NCI-H2029 (cell line): ENCODE measurements around the gene DVL2.

ENCODE experiments used
- DNase-seq: peaks from one replicate; lab custom pipeline; 2025; lab: John Stamatoyannopoulos, UW

DVL2 gene

DNA sequence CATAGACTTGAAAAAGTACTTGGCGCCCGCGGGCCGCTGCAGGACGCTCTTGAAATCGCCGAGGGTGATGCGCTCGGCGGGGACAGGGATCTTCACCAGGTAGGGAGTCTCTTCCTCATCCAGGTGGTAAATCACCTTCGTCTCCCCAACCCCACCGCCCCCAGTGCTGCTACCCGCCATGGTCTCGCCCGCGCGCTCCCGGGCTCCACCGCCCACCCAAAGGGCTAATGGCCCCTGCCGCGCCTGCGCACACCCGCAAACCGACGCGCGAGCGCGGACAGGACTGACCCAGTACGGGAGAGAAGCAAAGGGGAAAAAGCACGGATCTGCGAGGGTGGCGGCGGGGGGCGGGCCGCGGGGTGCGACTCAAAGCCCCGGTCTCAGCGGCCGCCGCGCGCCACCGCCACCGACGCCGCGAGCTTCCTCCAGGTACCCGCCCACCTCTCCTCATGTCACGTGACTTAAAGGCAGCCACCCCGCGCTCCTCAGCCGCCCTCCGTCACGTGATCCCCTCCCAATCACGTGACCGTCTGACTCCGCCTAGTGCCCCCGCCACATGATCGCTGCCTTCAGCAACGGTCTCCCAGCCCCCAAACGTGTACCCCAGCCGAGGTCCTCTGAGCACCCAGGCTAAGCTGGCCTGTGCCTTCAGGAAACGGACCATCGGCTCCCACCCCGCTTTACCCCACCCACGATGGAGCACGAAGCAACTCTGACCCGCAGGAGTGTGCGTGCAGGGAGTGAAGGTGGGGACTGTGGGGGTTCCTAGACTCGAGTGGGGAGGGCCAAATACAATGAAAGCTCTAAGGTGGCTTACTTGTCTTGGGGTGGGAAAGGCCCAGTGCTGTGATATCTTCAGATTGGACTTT is at the start of gene DVL2:
Gene DVL2 (minus strand): TSS at position 435 of the 869 bp plus-strand sequence. CDS start 255 bp downstream, at position 180.
- peak; percentile 78 for DNase-seq

DNA sequence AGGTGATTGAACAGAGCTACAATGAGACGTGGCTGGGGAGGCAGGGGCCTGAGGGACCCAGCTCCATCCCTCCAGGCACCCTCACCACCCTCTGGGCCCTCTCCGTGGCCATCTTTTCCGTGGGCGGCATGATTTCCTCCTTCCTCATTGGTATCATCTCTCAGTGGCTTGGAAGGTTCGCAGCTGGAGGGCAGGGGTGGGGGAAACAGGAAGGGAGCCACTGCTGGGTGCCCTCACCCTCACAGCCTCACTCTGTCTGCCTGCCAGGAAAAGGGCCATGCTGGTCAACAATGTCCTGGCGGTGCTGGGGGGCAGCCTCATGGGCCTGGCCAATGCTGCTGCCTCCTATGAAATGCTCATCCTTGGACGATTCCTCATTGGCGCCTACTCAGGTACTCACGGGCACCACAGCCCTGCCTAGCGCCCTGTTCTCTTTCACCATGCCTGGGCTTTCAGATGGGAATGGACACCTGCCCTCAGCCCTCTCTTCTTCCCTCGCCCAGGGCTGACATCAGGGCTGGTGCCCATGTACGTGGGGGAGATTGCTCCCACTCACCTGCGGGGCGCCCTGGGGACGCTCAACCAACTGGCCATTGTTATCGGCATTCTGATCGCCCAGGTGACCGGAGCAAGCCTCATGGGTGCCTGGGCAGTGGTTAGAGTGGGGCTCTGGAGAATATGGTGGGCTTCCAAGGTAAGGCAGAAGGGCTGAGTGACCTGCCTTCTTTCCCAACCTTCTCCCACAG is 49.3 kb upstream of the DVL2 start:
- no peak for DNase-seq

DNA sequence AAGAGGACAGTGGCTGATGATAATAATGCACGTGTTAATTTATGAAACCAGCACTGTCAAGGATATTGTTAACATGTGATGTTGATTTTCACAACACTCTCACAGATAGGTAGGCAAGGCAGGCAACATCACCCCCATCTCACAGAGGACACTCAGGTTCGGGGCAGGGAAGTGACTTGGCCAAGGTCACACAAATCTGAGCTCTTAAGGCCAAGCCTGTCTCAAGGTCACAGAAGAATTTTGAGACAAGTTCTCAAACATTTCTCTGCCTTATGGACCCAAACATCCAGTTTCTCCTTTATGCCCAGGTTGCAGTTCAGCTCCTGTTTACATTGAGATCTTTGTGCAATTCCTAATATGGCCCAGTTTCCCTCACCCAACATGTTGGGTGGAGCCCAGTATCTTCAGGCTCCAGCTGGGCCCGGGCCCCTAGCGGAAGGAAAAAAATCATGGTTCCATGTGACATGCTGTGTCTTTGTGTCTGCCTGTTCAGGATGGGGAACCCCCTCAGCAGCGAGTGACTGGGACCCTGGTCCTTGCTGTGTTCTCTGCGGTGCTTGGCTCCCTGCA is 48.5 kb upstream of the DVL2 start:
- DNase-seq, result no peak

DNA sequence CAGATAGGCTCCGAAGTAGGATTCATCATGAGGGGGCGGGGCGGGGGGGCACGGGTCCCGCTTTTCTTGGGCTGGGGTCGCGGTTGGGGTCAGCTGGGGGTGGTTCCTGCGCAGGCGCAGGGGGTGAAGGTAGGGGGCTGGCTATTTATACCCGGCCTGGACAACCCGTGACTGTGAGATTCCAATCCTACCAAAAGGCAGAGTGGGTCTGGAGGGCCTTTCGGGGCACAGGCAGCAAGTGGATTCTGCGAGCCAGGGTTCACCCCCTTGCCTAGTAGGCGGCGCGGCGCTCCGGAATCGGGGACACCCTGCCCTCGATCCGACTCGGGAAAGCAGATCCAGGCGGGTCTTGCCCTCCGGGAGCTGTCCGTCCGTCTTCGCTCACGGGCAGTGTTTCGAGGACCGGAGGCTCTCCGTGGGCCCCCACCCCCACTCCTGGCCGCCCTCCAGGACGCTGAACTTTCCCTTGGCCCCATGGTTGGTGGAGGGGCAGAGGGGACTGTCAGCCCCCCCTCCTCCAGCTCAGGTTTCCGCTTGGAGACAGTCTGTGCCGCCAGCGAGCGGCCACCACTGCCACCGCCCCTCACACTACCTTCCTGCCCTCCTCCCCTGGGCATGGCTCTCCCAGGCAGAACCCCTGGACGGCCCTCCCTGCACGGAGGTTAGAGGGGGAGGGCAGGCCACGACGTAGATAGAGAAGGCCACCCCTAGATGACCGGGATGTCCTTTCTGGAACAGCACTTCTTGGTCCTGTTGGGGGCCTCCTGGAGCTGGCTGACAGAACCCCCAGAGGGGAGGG is 47.8 kb upstream of the DVL2 start:
- DNase-seq, result no peak

DNA sequence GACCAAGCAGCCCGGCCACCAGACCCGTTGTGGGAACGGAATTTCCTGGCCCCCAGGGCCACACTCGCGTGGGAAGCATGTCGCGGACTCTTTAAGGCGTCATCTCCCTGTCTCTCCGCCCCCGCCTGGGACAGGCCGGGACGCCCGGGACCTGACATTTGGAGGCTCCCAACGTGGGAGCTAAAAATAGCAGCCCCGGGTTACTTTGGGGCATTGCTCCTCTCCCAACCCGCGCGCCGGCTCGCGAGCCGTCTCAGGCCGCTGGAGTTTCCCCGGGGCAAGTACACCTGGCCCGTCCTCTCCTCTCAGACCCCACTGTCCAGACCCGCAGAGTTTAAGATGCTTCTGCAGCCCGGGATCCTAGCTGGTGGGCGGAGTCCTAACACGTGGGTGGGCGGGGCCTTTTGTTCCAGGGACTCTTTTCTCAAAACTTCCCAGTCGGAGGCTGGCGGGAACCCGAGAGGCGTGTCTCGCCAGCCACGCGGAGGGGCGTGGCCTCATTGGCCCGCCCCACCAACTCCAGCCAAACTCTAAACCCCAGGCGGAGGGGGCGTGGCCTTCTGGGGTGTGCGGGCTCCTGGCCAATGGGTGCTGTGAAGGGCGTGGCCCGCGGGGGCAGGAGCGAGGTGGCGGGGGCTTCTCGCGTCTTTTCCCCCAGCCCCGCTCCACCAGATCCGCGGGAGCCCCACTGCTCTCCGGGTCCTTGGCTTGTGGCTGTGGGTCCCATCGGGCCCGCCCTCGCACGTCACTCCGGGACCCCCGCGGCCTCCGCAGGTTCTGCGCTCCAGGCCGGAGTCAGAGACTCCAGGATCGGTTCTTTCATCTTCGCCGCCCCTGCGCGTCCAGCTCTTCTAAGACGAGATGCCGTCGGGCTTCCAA is 47.0 kb upstream of the DVL2 start, which contains the start of gene SLC2A4:
Gene SLC2A4 (plus strand): TSS at position 645 of the 879 bp plus-strand sequence. CDS start 217 bp downstream, at position 862.
- DNase-seq, result peak; percentile 66

DNA sequence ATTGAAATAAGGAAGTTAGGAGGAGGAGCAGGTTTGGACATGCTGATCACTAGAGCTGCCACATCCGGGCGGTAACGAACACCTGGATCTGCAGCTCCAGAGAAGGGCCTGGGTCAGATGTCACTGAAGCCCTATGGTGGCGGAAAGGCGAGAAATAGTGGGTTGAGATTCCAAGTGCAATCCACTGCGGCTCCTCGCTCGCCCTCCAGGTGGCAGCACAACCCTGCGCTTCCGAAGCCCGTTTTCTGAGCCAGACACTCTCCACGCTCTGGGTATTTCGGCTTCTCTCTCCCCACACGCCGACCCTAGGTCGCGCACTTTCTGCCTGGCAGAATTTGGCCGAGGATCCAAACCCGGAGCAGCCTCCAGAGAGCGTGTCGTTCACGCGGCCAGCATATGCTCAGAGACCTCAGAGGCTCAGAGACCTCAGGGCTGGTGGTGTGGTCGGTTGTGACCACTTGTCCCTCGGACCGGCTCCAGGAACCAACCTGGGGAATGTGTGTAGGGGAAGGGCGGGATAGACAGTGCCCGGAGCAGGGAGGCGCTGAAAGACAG is 46.3 kb upstream of the DVL2 start:
- peak; percentile 31 for DNase-seq

DNA sequence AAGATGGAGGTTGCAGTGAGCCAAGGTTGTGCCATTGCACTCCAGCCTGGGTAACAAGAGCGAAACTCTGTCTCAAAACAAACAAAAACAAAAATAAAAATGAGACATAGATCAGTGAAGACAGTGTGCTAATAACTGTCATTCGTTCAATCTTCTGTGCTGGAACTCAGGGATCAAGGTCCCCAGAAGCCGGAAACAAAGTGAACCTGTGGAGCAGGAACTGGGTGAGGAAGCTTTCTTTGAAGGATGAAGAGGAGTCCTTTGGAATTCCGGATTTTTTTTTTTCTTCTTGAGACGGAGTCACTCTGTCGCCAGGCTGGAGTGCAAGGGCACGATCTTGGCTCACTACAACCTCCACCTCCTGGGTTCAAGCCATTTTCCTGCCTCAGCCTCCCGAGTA is 45.1 kb upstream of the DVL2 start:
- DNase-seq, result no peak

DNA sequence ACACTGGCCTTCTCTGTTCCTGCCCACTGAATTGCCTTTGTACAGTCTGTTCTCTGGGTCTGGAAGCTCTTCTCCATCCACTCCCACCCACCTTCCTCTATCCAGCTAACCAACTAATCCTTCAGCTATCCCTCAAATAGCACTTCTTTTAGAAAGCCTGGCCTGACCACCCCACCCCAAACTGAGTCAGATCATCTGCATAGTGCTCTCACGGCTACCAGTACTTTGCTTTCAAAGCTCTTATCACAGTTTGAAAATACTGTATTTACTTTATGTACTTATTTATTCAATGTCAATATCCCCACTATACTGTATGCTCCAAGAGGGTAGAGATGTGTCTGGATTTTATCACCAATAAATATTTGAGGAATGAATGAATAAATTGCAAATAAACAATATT is 32.5 kb upstream of the DVL2 start:
- no peak for DNase-seq

DNA sequence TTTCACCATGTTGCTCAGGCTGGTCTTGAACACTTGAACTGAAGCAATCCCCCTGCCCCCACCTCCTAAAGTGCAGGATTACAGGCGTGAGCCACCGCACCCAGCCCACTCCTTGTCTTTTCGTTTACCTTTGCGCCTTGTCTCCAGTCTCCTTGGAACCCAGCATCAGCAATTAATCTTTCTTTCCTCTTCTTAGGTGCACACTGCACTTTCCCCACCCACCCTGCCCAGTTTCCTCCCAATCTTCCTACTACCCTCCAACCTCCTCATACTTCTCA is 29.4 kb upstream of the DVL2 start:
- DNase-seq, result no peak

DNA sequence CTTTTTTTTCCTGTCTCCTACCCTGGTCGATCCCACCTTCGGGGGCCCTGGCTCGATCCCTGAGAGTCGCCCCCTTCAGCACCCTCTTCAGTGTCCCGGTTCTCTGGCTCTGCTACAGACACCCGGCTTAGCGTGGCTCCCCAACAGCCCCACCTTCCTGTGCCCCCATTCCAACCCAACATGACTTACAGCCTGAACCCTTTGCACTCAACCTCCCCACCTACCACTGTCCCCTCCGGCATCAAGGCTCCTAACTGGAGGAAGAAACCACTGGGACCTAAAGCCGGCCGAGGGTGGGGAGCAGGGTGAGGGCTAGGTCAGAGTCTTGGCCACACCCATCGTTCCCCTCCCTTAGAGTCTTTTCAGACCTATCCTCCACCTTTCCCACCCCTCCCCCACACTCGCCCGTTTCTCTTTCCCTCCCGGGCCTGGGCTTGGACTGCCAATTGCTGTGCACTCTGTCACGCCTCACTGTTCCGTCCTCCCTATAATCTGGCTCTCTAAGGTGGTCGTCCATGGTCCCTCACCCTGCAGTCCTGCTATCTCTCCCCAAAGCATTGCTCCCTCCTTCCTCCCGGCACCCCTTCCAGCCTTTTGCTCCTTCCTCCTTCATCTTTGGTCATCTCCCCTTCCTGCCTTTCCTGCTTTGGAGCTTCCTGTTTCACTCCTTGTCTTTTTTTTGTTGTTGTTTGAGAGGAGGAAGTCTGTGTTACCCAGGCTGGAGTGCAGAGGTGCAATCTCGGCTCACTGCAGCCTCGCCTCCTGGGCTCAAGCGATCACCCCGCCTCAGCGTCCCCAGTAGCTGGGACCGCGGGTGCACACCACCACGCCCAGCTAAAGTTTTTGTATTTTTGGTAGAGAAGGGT is 28.9 kb upstream of the DVL2 start:
- peak; percentile 43 for DNase-seq

DNA sequence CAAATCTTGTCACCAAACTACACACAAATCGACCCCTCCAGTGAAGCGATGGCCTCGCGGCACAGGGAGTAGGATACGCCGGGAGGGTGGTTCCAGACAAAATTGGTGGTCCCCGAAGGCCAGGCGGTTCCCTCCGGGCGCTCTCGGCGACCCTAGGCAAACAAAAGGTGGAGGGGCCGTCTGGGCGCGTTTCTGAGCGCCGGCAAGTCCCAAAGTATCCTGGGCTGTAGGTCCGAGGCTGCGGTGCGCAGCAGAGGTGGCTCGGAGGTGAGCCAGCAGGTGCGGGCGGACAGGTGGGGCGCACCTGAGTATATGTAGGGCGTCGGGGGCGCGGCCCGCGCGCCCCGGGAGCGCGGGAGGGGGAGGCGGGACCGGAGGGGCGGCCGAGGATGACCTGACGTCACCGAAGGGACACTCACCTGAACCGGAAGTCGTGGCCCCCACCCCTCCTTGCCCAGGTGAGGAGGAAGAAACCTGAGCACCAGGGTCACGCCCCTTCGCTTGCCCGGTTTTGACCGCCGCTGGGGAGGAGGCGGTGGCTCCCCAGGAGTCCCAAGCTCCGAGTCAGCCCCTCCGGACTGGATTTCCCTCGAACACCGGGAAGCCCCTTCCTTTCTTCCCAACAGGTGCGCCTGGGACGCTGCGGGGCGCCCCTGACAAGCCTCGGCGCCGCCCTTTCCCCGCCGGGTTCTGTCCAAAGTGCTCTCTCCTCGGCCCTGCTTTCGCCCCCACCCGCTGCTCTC is 28.0 kb upstream of the DVL2 start, which contains the start of gene CLDN7:
Gene CLDN7 (minus strand): TSS at position 287 of the 743 bp plus-strand sequence. CDS start 435 bp downstream, outside the sequence.
- peak; percentile 80 for DNase-seq

DNA sequence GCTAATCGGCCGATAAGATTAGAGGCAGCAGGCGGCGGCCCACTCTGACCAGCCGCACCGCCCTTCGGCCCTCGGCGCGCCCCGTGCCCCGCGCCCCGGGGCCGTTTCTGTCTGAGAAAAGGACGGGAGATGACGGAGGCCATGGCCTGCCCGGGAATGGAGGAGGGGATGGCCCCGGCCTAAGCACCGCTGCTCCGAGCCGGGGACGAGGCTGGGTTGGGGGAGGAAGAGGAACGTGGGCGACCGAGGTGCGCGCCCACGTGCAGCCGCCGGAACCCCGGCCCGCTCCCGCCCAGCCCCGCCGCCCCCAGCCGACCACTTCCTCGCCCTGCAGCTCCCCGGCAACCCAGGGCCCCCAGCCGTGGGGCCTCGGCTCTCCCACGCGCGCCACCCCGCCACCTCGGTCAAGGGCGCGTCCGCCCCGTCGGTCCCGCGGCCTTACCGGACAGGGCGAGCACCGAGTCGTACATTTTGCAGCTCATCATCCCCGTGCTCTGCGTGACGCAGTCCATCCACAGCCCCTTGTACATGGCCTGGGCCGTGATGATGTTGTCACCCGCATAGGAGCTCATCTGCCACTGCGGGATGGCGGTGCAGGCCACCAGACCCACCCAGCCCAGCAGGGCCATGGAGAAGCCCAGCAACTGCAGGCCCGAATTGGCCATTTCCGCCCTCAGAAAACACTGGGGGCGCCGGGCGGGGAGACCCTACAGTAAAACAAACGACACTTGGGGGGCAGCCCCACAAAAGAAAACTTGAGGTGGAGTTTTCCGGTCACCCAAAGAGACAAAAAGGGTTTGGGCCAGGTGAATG is 27.3 kb upstream of the DVL2 start:
- DNase-seq, result no peak

DNA sequence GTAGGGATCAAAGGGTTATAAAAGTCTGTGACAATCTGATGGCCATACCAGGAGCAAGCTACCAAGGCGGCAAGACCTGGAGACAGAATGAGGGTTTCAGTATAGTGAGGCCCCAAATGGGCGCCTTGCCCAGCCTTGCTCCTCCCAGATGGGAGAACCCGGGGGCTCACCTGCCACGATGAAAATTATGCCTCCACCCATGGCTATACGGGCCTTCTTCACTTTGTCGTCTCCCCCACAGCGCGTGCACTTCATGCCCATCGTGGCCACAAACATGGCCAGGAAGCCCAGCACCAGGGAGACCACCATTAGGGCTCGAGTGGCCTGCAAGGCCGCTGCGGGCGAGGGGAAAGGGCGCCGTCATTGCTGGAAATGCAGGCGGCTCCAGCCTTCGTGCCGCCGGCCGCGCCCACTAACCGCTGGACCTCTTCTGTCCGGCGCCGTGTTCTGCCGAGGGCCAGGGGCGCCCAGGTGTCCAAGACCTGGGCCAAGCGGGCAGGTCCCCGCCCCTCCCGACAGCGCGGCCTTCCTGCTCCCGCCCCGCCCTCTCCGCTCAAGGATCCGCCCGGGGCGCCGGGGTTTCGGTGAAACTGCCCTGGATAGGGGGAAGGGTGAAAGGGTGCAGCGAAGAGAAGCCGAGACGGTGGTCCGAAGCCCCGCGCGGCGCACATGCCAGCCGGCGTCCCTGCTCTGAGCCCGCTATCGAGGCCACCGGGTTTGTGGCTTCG is 26.5 kb upstream of the DVL2 start:
- peak; percentile 24 for DNase-seq

DNA sequence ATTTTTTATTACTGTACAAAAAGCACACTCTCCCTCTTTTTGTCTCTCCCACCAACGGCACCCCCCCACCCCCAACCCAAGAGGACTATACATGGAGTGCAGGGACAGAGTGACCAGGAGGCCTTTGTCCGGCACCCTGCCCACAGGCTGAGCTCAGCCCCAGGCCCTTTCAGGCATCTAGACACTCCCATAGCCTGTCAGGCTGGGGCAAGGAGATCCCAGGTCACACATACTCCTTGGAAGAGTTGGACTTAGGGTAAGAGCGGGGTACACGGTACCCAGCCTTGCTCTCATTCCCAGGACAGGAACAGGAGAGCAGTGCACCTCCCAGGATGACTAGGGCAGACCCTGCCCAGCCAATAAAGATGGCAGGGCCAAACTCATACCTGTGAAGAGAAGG is 25.8 kb upstream of the DVL2 start:
- DNase-seq, result no peak

DNA sequence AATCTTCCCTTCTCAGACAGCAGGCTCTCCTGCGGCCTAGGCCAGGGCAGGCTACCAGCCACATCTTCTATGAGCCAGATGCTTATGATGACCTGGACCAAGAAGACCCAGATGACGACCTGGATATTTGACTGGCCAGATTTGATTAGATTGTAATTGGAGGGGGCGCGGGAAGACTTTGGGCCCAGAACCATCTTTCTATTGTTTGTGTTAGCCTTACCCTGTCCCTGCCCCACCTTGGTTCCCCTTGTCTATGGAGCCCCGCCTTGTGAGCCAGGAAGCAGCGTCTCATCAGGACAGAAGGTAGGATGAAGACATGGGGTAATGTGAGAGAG is 25.2 kb upstream of the DVL2 start:
- no peak for DNase-seq

DNA sequence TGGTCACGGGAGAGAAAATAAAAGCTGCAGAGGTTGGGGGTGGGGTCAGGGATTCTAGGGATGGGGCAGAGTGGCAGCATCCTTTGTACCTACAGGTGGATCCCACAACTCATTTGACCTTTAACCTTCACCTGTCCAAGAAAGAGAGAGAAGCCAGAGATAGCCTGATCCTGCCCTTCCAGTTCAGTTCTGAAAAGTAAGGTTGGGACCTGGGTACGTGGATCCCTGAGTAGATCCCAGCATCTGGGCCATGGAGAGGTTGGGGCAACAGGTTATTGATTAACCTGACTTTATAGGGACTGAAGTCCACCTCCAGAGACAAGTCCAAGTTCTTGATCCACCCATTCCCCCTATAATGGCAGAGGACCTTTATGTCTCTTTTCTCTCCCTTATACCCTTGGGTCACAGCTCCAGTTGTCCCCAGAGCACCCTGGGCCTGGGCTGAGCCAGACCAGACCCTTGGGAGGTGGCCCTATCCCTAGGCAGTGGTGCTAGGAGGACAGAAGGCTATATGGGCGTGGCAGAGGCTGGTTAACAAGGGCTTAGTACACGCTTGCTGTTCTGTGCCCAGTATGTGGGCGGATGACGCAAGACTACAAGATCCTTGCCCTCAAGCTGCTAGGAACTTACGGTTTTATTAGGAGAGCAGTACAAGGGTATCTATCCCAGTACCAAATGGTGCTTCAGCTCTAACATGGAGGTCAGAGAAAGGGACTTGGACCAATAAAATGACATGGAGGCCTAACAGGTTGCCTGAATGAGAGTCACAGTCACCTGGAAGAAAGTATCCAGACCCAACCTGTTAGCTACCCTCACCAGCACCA is 24.6 kb upstream of the DVL2 start:
- DNase-seq, result no peak
